ENCODE measurements around the gene FARP1. TPM values are rescaled to one million over a fixed set of nuclear protein-coding genes. Genes with fewer than 3 reads are reported as not detected.

FARP1 gene
- total and polyA plus RNA-seq, 7 donors = 6.9 to 96.4 (median 32.9) TPM

DNA sequence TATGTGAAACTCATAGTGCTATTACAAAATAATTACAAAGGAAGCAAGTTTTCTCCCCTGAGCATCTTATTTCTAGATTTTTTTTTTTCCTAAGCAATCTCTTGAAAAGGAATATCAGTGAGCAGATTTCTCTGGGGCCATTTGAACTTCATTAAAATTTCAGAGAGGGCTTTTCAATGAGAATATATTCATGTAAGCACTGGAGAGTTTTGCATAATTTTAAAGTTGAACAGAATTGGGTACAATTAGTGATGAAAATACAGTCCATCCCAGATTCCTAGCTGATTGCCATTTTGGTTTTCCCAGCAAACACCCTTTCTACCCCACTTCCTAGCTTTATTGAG is 101.0 kb downstream of the FARP1 start:
- no peak for DNase-seq
- Histone ChIP-seq H3K27me3 (no peaks in the 10 kb centered on the region), H3K36me3 (no peaks in the 10 kb centered on the region), H3K4me1 (no peaks in the 10 kb centered on the region), H3K27ac (no peak overlapping the region), H3K4me3 (no peak overlapping the region), H3K9me3 (no peaks in the 10 kb centered on the region)
- TF ChIP-seq POLR2A (IDR thresholded peaks at IDR 0.05) (no peak), EP300 (IDR thresholded peaks at IDR 0.05) (no peak), POLR2AphosphoS5 (IDR thresholded peaks at IDR 0.05) (no peak)
- TF ChIP-seq, protein P1, sequence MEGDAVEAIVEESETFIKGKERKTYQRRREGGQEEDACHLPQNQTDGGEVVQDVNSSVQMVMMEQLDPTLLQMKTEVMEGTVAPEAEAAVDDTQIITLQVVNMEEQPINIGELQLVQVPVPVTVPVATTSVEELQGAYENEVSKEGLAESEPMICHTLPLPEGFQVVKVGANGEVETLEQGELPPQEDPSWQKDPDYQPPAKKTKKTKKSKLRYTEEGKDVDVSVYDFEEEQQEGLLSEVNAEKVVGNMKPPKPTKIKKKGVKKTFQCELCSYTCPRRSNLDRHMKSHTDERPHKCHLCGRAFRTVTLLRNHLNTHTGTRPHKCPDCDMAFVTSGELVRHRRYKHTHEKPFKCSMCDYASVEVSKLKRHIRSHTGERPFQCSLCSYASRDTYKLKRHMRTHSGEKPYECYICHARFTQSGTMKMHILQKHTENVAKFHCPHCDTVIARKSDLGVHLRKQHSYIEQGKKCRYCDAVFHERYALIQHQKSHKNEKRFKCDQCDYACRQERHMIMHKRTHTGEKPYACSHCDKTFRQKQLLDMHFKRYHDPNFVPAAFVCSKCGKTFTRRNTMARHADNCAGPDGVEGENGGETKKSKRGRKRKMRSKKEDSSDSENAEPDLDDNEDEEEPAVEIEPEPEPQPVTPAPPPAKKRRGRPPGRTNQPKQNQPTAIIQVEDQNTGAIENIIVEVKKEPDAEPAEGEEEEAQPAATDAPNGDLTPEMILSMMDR (IDR thresholded peaks at IDR 0.05) = no peak
- intact Hi-C loops (cut with DNase I) = no loop called here

DNA sequence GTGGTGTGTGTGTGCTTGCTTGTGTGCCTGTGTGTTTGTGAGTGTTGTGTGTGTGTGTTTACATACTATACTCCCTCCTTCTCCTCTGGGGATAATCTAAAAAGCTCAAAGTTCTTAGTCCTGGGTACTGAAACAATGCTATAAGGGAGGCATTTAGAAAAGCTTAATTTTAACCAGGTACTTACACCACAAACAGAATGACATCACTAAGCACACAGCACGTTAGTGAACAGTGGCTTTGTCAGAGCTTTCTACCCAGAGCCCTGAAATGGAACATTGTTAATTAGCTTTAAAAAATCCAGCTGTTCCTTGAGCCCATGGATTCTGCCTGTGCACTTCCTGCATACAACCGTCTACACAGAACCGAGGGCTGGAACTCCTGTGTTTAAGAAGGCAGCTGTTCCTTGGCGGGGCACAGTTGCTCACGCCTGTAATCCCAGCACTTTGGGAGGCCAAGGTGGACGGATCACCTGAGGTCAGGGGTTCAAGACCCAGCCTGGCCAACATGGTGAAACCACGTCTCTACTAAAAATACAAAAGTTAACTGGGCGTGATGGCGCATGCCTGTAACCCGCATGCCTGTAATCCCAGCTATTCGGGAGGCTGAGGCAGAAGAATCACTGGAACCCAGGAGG is 103.8 kb downstream of the FARP1 start:
- H3K9me3 ChIP-seq = no peaks in the 10 kb centered on the region
- WGBS, 2 donors = 50 to 74% methylated on average over 11 of the region's 11 CpGs

GRCh38 chr13:98251708-98252107 is 108.8 kb downstream of the FARP1 start:
- Histone ChIP-seq H3K9me3 (no peaks in the 10 kb centered on the region), H3K36me3 (no peaks in the 10 kb centered on the region), H3K27me3 (no peaks in the 10 kb centered on the region), H3K27ac (peak overlapping the region in 1 of 4 donors; percentile 70), H3K4me3 (no peak overlapping the region), H3K4me1 (peaks cover 0 to 35% (median 22%) of the 10 kb centered on the region in 4 donors)
- no peak for DNase-seq
- 96% methylated on average over 7 of the region's 7 CpGs for WGBS, 2 donors
- TF ChIP-seq POLR2AphosphoS5 (IDR thresholded peaks at IDR 0.05) = no peak
- no peak for TF ChIP-seq EP300 (IDR thresholded peaks at IDR 0.05)
- TF ChIP-seq, protein P1 (IDR thresholded peaks at IDR 0.05) = no peak
- TF ChIP-seq POLR2A (IDR thresholded peaks at IDR 0.05) = no peak
- intact Hi-C loops (cut with DNase I) = no loop called here

More for the DNA sequence above, 103.8 kb downstream of the FARP1 start:
- DNase-seq = no peak
- TF ChIP-seq EP300 (IDR thresholded peaks at IDR 0.05) (no peak), POLR2AphosphoS5 (IDR thresholded peaks at IDR 0.05) (no peak), POLR2A (IDR thresholded peaks at IDR 0.05) (no peak)
- TF ChIP-seq, protein P1 (IDR thresholded peaks at IDR 0.05) = no peak
- Histone ChIP-seq H3K4me1 (peaks cover 0 to under 1% (median 0%) of the 10 kb centered on the region in 4 donors), H3K4me3 (no peak overlapping the region), H3K36me3 (no peaks in the 10 kb centered on the region), H3K27ac (no peak overlapping the region), H3K27me3 (no peaks in the 10 kb centered on the region)
- intact Hi-C loops (cut with DNase I) = no loop called here

GRCh38 chr13:98252931-98253470 is 110.1 kb downstream of the FARP1 start:
- WGBS, 2 donors = 70 to 75% methylated on average over 7 of the region's 7 CpGs
- Histone ChIP-seq H3K27me3 (no peaks in the 10 kb centered on the region), H3K4me3 (no peak overlapping the region), H3K4me1 (peaks cover 0 to 35% (median 22%) of the 10 kb centered on the region in 4 donors), H3K9me3 (no peaks in the 10 kb centered on the region), H3K36me3 (no peaks in the 10 kb centered on the region), H3K27ac (peak overlapping the region; percentile 44 to 70 (median 56))
- intact Hi-C loops (cut with DNase I) = no loop called here
- TF ChIP-seq POLR2AphosphoS5 (IDR thresholded peaks at IDR 0.05) = no peak
- no peak for TF ChIP-seq EP300 (IDR thresholded peaks at IDR 0.05)
- TF ChIP-seq POLR2A (IDR thresholded peaks at IDR 0.05) = no peak
- TF ChIP-seq, protein P1 (IDR thresholded peaks at IDR 0.05) = no peak
- no peak for DNase-seq

All from sigmoid colon (tissue), 7 donors.